GM18907 (cell line): Measurements from ENCODE around the gene LAPTM4A.
A peak's percentile ranks its signal among the peaks of the same experiment; 100 is the strongest.
"Not testable (repeated sequence)": the region's sequence is repeated elsewhere in the genome, so short reads cannot be mapped to it uniquely, and the experiment has no call there.

Source experiments
- ATAC-seq: cut with Tn5 transposase; IDR thresholded peaks from one replicate; pipeline ENCODE4 v1.9.1; 2021; ENCODE audit warnings: mild to moderate bottlenecking, moderate library complexity; ENCODE audit not compliant: unreplicated experiment

LAPTM4A gene

GRCh38 chr2:20051532-20052228, at the start of gene LAPTM4A:
Gene LAPTM4A, minus strand, starts transcription at chr2:20051628. Its CDS starts 108 bp downstream, at chr2:20051520.
- peak; percentile 98 for ATAC-seq

DNA sequence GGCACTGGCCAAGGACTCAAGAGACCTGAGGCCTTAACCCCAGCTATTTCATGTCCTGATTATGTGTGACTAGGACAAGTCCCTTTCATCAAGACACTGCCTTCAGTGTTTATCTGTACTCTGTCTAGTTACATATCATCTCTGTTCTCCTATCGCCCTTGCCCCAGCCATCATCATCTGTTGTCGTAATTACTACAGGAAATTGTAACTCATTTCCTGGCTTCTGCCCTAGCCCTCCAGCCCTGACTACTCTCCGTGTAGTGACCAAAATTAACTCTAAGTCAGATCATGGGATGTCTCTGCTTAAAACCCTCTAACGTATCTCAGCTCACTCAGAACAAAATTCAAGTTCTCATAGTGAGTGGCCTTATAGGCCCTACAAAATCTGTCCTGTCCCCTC, 49.3 kb upstream of the LAPTM4A start:
- ATAC-seq, result no peak

- no peak for ATAC-seq
These were observed 48.4 kb upstream of the LAPTM4A start for GRCh38 chr2:20099780-20100179.

DNA sequence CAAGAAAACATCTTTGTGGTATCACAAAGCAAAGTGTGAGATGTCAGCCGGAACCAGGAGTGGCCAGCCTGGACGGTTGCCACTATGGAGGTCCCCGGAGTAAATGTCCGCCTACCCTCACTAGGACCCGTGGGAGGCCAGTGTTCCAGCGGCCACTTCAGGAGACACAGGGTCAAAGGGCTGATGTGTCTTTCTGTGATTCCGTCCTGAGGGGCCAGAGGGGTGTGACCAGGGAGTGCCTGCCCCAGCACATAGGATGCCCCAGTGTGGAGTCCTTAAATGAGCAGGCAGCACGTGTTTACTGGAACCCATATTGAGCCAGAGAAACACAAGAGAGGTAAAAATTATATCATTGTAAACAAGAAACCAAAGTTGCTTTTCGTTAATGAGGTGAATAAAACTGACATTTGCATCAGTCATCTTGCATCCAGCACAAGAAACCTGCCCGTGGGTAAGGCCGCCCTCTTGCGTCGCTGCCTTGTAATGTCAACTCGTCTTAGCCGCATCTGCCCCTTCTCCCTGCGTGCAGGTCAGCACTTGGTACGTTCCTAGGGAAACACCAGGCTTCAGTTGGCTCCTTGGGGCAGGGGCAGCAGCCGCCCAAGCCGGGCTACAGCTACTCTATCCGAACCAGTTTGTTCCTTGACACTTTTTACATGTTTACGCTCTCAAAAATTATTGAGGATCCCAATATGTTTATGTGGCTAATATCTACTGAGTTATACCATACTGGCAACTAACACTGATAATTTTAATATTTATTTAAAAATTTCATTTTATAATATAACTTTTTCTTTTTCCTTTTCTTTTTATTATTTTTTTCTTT, 46.7 kb upstream of the LAPTM4A start:
- ATAC-seq, result peak; percentile 93

- ATAC-seq, result no peak
These were observed 44.0 kb upstream of the LAPTM4A start for GRCh38 chr2:20095469-20095868.

- no peak for ATAC-seq
These were observed 43.5 kb upstream of the LAPTM4A start for GRCh38 chr2:20094955-20095354.

DNA sequence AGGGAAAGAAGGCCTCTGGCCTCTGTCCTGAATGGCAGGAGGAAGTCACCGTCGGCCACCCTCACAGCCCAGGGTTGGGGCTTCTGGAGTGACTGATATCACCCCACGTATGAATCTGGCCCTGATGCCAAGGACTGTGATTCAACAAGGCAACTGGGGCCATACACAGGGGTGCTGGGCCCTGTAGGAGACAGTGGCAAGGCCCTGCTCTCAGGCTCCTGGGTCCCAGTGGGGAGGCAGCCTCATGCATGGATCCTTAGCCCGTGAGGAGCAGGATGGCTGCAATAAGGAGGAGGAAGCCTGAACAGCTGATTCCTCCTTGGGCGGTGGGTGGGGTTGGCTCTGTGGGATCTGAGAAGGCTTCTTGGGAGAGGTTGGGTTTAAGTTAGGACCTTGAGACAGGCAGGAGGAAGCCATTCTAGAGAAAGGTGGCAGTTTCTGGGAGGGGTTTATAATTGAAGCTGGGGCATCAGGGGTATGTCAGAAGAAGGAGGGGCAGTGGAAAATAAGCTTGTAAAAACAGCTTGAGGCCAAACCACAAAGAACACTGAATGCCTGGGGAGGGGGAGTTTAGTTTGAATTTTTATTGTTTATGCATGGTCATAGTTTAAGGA, 42.8 kb upstream of the LAPTM4A start:
- ATAC-seq, result no peak

DNA sequence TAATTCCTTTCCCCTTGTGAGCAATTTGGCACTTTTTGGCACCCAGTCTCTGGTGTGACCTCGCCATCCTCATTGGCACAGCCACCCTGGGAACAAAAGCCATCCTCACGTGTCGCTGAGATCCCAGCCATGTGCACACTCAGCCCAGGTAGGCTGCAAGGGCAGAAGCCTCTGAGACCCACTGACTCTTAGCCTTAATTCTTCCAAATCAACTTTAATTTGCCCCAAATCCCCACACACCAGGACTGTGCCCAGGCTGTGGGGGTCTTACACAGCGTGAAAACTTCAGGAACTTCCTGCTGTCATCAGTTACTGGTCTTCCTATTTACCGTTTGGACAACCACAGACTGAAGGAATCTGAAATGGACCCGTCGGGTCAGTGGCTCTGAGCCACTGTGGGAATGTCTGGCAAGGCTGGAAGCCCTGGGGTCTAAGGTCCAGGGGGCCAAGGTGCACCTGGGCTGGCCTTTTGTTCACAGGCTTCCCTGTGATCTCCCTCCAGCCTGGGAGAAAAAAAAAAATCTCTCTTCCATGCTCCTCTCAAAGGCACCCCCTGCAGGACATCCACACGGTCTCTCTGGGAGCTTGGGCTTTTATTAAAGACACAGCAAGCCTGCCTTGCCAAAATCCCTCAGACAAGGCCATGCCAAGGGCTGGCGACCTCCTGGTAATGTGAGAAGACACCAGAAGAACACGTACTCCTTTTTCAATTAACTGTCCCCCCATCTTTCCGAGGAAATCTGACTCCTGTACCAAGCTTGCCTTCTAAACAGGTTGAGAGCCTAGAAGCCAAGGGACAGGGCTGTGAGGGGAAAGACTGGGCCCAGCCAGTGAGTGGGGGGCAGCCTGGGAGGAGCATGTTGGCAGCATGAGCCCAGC, 42.1 kb upstream of the LAPTM4A start:
- no peak for ATAC-seq

DNA sequence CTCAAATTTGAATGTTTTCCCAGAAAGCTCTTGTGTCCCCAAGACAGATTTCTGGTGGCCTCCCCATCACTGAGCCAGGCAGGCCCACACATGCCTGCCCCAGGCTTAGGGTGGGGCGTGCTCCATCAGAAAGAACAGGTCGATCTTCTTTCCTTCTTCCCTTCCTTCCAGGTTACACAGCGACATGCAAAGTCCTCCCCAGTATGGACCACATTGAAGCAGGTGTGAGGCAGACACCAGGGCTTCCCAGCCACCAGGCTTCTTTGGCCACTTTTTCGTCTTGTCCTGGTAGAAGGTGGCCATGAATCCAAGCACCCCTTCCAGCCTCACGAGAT, 41.4 kb upstream of the LAPTM4A start:
- no peak for ATAC-seq

GRCh38 chr2:20092226-20092900, 40.9 kb upstream of the LAPTM4A start:
- ATAC-seq, result no peak

DNA sequence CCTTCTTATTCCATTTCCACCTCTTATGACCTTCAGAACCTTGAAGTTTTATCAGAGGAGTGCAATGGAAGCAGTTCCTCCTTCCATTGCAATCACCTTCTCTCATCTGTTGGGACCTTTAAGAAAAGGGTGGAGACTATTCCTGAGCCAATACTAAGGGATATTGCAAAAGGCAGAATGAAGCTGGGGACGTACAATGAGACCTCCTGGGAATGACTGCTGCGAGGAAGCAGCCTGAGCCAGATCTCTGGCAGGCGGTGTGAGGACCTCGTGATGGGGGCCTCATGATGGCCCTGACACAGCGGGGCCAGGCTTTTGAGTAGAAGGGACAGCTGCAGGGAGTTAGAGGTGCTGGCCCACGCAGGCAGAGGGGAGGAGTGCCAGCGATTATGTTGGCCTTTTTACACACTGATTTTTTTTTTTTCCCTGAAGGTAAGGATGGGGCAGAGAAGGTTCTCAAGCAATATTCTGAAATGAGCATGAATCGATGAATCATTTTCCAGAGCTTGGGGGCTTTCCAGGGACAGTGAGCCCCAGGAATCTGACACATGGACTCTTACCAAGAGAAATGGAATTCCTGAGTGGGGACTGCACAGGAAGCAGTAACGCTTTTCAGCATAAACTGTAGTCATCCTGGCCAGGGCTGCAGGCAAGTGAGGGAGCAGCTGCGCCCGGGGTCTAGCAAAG, 40.0 kb upstream of the LAPTM4A start:
- ATAC-seq, result no peak

DNA sequence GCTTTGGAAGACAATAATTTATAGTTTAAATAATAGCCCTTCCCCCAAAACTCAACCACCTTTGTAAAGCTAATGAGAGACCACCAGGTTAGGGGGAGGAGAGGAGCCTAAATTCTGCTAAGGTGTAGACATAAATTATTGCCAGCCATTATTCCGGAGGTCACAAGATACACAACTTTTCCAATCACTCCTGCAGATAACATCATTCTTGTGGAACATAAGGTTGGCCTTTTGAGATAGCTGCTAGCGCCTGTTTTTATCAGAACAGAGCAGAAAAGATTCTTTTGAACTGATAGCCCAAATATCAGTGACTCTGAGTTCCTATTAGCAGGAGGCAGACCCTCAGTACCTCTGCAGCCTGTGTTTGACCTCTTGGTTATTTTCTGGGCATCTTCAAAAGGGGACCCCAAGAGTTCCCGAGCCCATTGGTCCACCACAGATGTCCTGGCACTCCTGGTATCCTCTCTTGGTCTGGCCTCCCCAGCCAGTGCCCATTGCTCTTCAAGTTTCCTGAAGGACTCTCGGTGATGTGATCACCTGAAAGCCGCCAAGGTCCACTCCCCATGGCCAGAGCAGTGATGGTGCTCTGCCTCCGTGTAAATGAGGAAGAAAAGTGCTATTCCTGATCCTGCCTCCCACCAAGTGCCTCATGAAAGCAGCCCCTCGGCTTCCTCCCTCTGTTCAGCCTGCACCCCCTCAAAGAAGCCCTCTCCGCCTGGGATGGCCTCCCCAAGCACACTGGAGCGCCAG, 38.5 kb upstream of the LAPTM4A start:
- ATAC-seq, result no peak

DNA sequence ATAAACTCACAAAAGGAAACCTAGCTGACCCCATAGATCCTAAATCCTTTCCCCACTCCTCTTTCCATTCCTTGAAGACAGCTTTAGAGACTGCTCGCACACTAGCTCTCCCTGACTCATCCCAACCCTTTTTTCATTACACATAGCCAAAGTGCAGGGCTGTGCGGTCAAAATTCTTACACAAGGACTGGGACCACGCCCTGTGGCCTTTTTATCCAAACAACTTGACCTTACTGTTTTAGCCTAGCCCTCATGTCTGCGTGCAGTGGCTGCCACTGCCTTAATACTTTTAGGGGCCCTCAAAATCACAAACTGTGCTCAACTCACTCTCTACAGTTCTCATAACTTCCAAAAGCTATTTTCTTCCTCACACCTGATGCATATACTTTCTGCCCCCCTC, 34.5 kb upstream of the LAPTM4A start:
- not testable (repeated sequence) for ATAC-seq

DNA sequence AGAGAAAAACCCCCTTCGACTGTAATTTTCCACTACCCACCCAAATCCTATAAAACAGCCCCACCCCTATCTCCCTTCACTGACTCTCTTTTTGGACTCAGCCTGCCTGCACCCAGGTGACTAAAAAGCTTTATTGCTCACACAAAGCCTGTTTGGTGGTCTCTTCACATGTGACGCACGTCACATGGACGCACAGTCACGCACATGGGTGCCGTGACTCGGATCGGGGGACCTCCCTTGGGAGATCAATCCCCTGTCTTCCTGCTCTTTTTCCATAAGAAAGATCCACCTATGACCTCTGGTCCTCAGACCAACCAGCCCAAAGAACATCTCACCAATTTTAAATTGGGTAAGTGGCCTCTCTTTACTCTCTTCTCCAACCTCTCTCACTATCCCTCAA, 31.4 kb upstream of the LAPTM4A start:
- ATAC-seq, result not testable (repeated sequence)

GRCh38 chr2:20081841-20082240, 30.4 kb upstream of the LAPTM4A start:
- no peak for ATAC-seq

- ATAC-seq, result no peak
These were observed 29.5 kb upstream of the LAPTM4A start for GRCh38 chr2:20080839-20081415.

DNA sequence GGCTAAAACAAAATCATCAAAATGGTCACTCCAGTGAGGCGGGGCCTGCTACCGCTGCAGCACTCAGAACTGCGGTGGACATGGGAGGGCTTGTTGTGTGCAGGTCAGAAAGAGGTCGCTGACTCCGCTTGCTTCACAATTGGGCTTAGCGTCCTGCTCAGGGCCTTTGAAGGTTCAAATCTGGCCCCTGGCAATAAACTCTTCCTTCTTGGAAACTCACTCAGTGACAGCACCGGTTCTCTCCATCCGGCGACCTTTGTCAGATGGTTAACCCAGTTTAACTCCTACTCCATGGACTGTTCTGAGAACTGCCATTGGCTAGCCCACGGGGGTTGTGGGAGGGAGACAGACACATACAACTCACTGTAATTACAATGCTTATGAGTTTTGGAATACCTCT, 29.0 kb upstream of the LAPTM4A start:
- ATAC-seq, result no peak

GRCh38 chr2:20079546-20080115, 28.2 kb upstream of the LAPTM4A start:
- no peak for ATAC-seq
